Activated T-cell treated with anti-CD3 and anti-CD28 coated beads, Interleukin-2, amount 50 U/mL, for 1 hour (primary cell): ENCODE measurements around the gene SNRPF.

ENCODE experiments used
- DNase-seq: peaks from one replicate; pipeline ENCODE4 v3.0.0-alpha.2; 2020

Gene SNRPF

GRCh38 chr12:95859947-95860850 lies 1.4 kb downstream of the SNRPF start:
- no peak for DNase-seq

GRCh38 chr12:95862038-95862437 lies 3.3 kb downstream of the SNRPF start:
- DNase-seq: no peak

- DNase-seq: no peak
Observed at GRCh38 chr12:95863337-95863736, 4.6 kb downstream of the SNRPF start.

GRCh38 chr12:95870897-95871296 lies 12.1 kb downstream of the SNRPF start:
- DNase-seq: no peak

- no peak for DNase-seq
Observed at GRCh38 chr12:95874452-95874851, 15.7 kb downstream of the SNRPF start.

- DNase-seq: no peak
Observed at GRCh38 chr12:95877622-95878021, 18.9 kb downstream of the SNRPF start.

- DNase-seq: no peak
Observed at GRCh38 chr12:95880895-95881294, 22.1 kb downstream of the SNRPF start.

- DNase-seq: no peak
Observed at GRCh38 chr12:95881331-95881955, 22.7 kb downstream of the SNRPF start.

- DNase-seq: no peak
Observed at GRCh38 chr12:95882080-95882479, 23.3 kb downstream of the SNRPF start.

GRCh38 chr12:95882873-95883272 lies 24.1 kb downstream of the SNRPF start:
- no peak for DNase-seq

- no peak for DNase-seq
Observed at GRCh38 chr12:95884998-95885397, 26.2 kb downstream of the SNRPF start.

GRCh38 chr12:95887311-95887710 lies 28.6 kb downstream of the SNRPF start:
- no peak for DNase-seq

- DNase-seq: no peak
Observed at GRCh38 chr12:95890958-95891357, 32.2 kb downstream of the SNRPF start.

GRCh38 chr12:95896846-95897245 lies 38.1 kb downstream of the SNRPF start:
- no peak for DNase-seq

- no peak for DNase-seq
Observed at GRCh38 chr12:95898081-95898480, 39.3 kb downstream of the SNRPF start.

GRCh38 chr12:95908573-95908972 lies 49.8 kb downstream of the SNRPF start:
- no peak for DNase-seq

- no peak for DNase-seq
Observed at GRCh38 chr12:95909871-95910270, 51.1 kb downstream of the SNRPF start.
